NK-92 (cell line): ENCODE results near the gene PCDHA7.
"Not testable (repeated sequence)": the region's sequence is repeated elsewhere in the genome, so short reads cannot be mapped to it uniquely, and the experiment has no call there.

Experiments used
- DNase-seq: peaks from one replicate; lab custom pipeline; 2025; ENCODE audit not compliant: unreplicated experiment; lab: John Stamatoyannopoulos, UW

Gene PCDHA7, protein sequence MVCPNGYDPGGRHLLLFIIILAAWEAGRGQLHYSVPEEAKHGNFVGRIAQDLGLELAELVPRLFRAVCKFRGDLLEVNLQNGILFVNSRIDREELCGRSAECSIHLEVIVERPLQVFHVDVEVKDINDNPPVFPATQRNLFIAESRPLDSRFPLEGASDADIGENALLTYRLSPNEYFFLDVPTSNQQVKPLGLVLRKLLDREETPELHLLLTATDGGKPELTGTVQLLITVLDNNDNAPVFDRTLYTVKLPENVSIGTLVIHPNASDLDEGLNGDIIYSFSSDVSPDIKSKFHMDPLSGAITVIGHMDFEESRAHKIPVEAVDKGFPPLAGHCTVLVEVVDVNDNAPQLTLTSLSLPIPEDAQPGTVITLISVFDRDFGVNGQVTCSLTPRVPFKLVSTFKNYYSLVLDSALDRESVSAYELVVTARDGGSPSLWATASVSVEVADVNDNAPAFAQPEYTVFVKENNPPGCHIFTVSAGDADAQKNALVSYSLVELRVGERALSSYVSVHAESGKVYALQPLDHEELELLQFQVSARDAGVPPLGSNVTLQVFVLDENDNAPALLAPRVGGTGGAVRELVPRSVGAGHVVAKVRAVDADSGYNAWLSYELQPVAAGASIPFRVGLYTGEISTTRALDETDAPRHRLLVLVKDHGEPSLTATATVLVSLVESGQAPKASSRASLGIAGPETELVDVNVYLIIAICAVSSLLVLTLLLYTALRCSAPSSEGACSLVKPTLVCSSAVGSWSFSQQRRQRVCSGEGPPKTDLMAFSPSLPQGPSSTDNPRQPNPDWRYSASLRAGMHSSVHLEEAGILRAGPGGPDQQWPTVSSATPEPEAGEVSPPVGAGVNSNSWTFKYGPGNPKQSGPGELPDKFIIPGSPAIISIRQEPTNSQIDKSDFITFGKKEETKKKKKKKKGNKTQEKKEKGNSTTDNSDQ

DNA sequence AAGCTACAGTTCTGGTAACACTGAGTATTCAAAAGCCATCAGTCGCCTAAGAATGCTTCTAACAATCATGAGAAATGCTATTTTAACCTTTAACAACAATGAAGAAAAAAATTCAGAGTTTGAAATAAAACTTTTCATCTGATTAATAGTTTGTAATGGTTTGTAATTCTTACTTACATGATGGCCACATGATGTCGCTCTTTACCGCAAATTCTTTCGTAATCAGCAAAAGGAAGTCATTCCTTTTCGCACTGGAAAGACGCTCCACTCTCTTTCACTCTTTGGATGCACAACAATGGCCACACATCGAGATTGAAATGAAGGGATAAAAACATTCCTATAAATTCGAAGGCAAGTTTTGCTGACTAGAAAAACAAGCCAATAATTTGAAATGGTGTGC is at the start of gene PCDHA7:
Gene PCDHA7 (plus strand): TSS at position 277 of the 400 bp plus-strand sequence. CDS start 115 bp downstream, at position 392.
- no peak for DNase-seq

GRCh38 chr5:140785905-140786686 is 48.0 kb upstream of the PCDHA7 start, which contains the start of gene PCDHA1:
Gene PCDHA1, plus strand, starts transcription at chr5:140786140.
- DNase-seq: no peak

GRCh38 chr5:140787422-140787821 is 46.6 kb upstream of the PCDHA7 start:
- not testable (repeated sequence) for DNase-seq

GRCh38 chr5:140787849-140788504 is 46.1 kb upstream of the PCDHA7 start:
- DNase-seq: not testable (repeated sequence)

- no peak for DNase-seq
Observed at GRCh38 chr5:140791089-140791488, 43.0 kb upstream of the PCDHA7 start.

- DNase-seq: no peak
Observed at GRCh38 chr5:140794595-140795258, 39.3 kb upstream of the PCDHA7 start, which contains the start of gene PCDHA2. Gene PCDHA2, plus strand, starts transcription at chr5:140794852.

DNA sequence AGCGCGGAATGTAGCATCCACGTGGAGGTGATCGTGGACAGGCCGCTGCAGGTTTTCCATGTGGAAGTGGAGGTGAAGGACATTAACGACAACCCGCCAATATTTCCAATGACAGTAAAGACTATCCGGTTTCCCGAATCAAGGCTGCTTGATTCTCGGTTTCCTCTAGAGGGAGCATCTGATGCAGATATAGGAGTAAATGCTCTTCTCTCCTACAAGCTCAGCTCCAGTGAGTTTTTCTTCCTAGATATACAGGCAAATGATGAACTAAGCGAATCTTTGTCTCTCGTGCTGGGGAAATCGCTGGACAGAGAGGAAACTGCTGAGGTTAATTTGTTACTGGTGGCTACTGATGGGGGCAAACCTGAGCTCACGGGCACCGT is 38.8 kb upstream of the PCDHA7 start:
- DNase-seq: no peak

- DNase-seq: not testable (repeated sequence)
Observed at GRCh38 chr5:140796072-140796717, 37.9 kb upstream of the PCDHA7 start.

DNA sequence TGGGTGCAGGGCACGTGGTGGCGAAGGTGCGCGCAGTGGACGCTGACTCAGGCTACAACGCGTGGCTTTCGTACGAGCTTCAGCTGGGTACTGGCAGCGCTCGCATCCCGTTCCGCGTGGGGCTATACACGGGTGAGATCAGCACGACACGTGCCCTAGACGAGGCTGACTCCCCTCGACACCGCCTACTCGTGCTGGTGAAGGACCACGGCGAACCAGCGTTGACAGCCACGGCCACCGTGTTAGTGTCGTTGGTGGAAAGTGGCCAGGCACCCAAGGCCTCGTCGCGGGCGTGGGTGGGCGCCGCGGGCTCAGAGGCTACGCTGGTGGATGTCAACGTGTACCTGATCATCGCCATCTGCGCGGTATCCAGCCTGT is 37.4 kb upstream of the PCDHA7 start:
- DNase-seq: no peak

GRCh38 chr5:140800816-140801493 is 33.1 kb upstream of the PCDHA7 start, which contains the start of gene PCDHA3:
Gene PCDHA3, plus strand, starts transcription at chr5:140801057.
- DNase-seq: no peak

- no peak for DNase-seq
Observed at GRCh38 chr5:140801494-140801841, 32.6 kb upstream of the PCDHA7 start.

DNA sequence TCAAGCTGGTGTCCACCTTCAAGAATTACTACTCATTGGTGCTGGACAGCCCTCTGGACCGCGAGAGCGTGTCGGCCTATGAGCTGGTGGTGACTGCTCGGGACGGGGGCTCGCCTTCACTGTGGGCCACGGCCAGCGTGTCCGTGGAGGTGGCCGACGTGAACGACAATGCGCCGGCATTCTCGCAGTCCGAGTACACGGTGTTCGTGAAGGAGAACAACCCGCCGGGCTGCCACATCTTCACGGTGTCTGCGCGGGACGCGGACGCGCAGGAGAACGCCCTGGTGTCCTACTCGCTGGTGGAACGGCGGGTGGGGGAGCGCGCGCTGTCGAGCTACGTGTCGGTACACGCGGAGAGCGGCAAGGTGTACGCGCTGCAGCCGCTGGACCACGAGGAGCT is 31.7 kb upstream of the PCDHA7 start:
- not testable (repeated sequence) for DNase-seq

DNA sequence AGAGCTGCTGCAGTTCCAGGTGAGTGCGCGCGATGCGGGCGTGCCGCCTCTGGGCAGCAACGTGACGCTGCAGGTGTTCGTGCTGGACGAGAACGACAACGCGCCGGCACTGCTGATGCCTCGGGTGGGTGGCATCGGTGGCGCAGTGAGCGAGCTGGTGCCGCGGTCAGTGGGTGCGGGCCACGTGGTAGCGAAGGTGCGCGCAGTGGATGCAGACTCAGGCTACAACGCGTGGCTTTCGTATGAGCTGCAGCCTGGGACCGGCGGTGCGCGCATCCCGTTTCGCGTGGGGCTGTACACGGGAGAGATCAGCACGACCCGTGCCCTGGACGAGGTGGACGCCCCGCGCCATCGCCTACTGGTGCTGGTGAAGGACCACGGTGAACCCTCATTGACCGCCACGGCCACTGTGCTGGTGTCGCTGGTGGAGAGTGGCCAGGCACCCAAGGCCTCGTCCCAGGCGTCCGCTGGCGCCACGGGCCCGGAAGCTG is 31.2 kb upstream of the PCDHA7 start:
- DNase-seq: no peak

DNA sequence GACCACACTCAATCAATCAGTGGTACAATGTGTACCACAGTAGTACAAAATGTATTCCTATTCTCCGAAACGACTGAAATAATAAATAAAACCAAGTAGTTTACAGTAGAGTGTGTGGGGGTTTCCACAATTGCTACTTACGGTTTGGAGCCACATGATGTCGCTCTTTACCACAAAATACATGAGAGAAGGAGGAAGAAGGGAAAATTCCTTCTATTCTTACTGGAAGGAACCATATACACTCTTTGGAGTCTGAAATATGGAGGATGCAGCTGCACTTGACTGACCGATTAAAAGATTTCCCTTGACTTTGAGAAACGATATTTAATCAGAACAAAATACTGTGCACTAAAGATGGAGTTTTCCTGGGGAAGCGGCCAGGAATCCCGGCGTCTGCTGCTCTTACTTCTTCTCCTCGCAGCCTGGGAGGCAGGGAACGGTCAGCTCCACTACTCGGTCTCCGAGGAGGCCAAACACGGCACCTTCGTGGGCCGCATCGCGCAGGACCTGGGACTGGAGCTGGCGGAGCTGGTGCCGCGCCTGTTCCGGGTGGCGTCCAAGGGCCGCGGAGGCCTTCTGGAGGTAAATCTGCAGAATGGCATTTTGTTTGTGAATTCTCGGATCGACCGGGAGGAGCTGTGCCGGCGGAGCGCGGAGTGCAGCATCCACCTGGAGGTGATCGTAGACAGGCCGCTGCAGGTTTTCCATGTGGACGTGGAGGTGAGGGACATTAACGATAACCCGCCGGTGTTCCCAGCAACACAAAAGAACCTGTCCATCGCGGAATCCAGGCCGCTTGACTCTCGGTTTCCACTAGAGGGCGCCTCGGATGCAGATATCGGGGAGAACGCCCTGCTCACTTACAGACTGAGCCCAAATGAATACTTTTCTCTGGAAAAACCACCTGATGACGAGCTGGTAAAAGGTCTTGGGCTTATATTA is 27.0 kb upstream of the PCDHA7 start, which contains the start of gene PCDHA4:
Gene PCDHA4 (plus strand): TSS at position 235 of the 942 bp plus-strand sequence.
- DNase-seq: no peak

DNA sequence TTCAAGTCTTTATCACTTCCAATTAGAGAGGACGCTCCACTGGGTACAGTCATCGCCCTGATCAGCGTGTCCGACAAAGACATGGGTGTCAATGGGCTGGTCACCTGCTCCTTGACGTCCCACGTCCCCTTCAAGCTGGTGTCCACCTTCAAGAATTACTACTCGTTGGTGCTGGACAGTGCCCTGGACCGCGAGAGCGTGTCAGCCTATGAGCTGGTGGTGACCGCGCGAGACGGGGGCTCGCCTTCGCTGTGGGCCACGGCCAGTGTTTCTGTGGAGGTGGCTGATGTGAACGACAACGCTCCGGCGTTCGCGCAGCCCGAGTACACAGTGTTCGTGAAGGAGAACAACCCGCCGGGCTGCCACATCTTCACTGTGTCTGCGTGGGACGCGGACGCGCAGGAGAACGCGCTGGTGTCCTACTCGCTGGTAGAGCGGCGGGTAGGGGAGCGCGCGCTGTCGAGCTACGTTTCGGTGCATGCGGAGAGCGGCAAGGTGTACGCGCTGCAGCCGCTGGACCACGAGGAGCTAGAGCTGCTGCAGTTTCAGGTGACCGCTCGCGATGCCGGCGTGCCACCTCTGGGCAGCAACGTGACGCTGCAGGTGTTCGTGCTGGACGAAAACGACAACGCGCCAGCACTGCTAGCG is 25.7 kb upstream of the PCDHA7 start:
- not testable (repeated sequence) for DNase-seq

DNA sequence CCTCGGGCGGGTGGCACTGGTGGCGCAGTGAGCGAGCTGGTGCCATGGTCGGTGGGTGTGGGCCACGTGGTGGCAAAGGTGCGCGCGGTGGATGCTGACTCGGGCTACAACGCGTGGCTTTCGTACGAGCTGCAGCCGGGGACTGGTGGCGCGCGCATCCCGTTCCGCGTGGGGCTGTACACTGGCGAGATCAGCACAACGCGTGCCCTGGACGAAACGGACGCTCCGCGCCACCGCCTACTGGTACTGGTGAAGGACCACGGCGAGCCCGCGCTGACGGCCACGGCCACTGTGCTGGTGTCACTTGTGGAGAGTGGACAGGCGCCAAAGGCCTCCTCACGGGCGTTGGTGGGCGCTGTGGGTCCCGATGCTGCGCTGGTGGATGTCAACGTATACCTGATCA is 25.2 kb upstream of the PCDHA7 start:
- DNase-seq: no peak
